GM18507 (cell line): ENCODE data around the gene ZNF394.

Experiments
- DNase-seq: peaks from one replicate; pipeline ENCODE4 v3.0.0; 2011; ENCODE audit warnings: low read depth; ENCODE audit not compliant: insufficient read length; ENCODE audit errors: extremely low spot score
- FAIRE-seq: peaks from 2 replicates; lab custom pipeline; 2011; peaks lifted over from hg19 to GRCh38; lab: Jason Lieb, UNC

Gene ZNF394

DNA sequence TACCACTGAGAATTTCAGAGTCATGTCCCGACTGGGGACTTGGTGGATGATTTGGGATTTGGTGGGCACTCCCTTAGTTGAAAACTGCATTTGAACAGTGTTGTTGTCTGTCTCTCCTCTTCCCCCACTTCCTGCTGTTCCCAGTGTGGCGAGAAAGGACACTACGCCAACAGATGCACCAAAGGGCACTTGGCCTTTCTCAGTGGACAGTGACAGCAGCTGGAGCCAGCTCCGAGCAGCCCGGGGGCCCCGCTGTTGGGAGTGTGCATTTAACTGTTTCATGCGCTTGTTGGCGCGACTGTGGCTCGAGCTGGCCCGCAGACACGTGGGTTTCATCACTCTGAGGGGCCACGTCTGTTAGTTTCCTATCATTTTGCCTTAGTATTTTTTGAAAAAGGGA, 43.8 kb downstream of the ZNF394 start:
- FAIRE-seq = no peak

GRCh38 chr7:99455874-99456273, 44.2 kb downstream of the ZNF394 start:
- DNase-seq = no peak
- FAIRE-seq = no peak

More for the DNA sequence above, 43.8 kb downstream of the ZNF394 start:
- no peak for DNase-seq

GRCh38 chr7:99453105-99453504, 47.0 kb downstream of the ZNF394 start:
- DNase-seq = no peak
- FAIRE-seq = no peak

GRCh38 chr7:99452541-99452940, 47.5 kb downstream of the ZNF394 start:
- FAIRE-seq = no peak
- DNase-seq = no peak

DNA sequence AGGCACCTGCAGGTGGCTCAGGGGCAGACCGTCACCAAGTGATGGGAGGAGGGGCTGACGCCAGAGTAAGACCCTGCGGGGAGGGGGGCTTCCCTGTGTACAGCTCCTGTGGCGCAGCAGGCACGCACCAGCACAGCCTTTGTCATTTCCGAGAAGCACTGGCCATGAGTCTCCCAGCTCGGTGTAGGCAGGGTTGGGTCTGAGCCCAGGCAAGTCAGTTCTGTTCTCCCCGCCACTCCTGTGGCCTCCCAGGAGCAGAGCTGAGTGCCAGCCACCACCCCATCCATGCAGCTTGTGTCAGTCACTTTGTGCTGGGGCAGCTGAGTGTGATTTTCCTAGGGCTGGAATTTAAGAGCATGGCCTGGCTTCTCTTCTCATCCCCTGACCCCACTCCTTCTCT, 48.1 kb downstream of the ZNF394 start:
- DNase-seq (no peak), FAIRE-seq (no peak)

GRCh38 chr7:99449326-99449725, 50.8 kb downstream of the ZNF394 start:
- DNase-seq = no peak
- FAIRE-seq = no peak

DNA sequence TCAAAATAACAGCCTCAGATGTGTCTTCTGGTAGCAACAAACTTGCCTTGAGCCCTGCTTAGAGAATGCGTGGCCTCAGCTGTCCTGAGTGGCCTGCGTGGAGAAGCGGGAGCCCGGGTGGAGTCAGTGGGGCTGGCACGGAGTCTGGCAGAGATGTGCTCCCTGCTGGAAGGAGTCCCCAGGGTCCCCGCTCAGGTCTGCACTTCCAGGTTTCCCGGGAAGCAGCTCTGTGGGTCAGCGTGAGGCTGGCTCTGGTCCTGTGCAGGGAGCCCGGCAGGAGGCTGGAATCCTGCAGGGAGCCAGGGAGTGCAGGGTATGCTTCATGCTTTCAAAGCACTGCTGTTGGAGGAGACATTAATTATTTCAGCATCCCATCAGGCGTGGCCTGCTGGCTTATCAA, 51.2 kb downstream of the ZNF394 start:
- FAIRE-seq (no peak), DNase-seq (no peak)

DNA sequence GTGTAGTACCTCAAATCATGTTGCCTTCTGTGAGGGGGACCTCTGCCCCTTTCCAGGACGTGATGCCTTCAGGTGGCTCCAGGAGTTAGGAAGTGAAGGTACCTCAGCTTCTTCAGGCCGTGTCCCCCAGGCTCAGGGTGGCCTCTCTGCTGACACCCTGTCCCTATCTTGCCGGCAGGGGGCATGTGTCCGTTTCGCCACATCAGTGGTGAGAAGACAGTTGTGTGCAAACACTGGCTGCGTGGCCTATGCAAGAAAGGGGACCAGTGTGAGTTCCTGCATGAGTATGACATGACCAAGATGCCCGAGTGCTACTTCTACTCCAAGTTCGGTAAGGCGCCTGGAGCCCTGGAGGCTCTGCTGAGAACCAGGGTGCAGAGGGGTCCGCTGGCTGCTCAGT, 52.1 kb downstream of the ZNF394 start:
- FAIRE-seq (no peak), DNase-seq (no peak)

DNA sequence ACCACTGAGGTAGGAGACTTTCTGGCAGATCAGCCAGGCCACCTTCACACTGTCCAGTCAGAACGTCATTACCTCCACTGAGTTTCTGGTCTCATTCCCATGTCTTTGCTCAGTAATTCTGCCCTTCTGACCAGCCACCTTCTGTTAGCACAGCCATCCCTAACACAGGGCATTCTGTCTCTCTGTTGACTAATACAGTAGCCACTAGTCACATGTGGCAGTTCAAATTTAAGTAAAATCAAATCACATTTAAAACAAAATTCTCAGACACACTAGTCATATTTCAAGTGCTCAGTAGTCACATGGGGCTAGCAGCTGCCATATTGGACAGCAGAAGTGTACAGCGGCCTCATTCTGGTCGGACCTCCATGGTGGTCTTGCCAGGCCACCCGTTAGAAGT, 54.0 kb downstream of the ZNF394 start:
- DNase-seq (no peak), FAIRE-seq (no peak)
